ENCODE measurements around the gene RREB1.

The RREB1 gene

GRCh38 chr6:7193122-7193521 lies 85.4 kb downstream of the RREB1 start:
- Histone ChIP-seq H3K36me3 (ENCODE audit: insufficient read depth, low read length) (peaks cover 34% of the 10 kb centered on the region), H3K27me3 (ENCODE audit: control insufficient read depth in 1 of 2, insufficient read depth in 2 of 2, low read length in 2 of 2) (no peaks in the 10 kb centered on the region), H3K4me1 (ENCODE audit: insufficient read depth, low read length) (peaks cover 11% of the 10 kb centered on the region), H3K9me3 (ENCODE audit: low read length) (no peaks in the 10 kb centered on the region), H3K9ac (ENCODE audit: low read length) (no peak overlapping the region), H3K4me3 (ENCODE audit: low read depth in 1 of 2, low read length in 2 of 2) (no peak overlapping the region), H3K27ac (ENCODE audit: low read depth, low read length) (no peak overlapping the region)

- Histone ChIP-seq H3K9me3 (ENCODE audit: low read length) (no peaks in the 10 kb centered on the region), H3K27ac (ENCODE audit: low read depth, low read length) (no peak overlapping the region), H3K36me3 (ENCODE audit: insufficient read depth, low read length) (peaks cover 27% of the 10 kb centered on the region), H3K27me3 (ENCODE audit: control insufficient read depth in 1 of 2, insufficient read depth in 2 of 2, low read length in 2 of 2) (no peaks in the 10 kb centered on the region), H3K4me3 (ENCODE audit: low read depth in 1 of 2, low read length in 2 of 2) (no peak overlapping the region), H3K4me1 (ENCODE audit: insufficient read depth, low read length) (peaks cover 11% of the 10 kb centered on the region), H3K9ac (ENCODE audit: low read length) (no peak overlapping the region)
Measured at GRCh38 chr6:7194657-7195056, 86.9 kb downstream of the RREB1 start.

GRCh38 chr6:7195339-7196018 lies 87.7 kb downstream of the RREB1 start:
- no peaks in the 10 kb centered on the region for H3K9me3 ChIP-seq (ENCODE audit: low read length)
- H3K36me3 ChIP-seq (ENCODE audit: insufficient read depth, low read length) = peaks cover 27% of the 10 kb centered on the region
- no peak overlapping the region for H3K4me3 ChIP-seq (ENCODE audit: low read depth in 1 of 2, low read length in 2 of 2)
- H3K4me1 ChIP-seq (ENCODE audit: insufficient read depth, low read length) = peaks cover 11% of the 10 kb centered on the region
- no peaks in the 10 kb centered on the region for H3K27me3 ChIP-seq (ENCODE audit: control insufficient read depth in 1 of 2, insufficient read depth in 2 of 2, low read length in 2 of 2)
- no peak overlapping the region for H3K9ac ChIP-seq (ENCODE audit: low read length)
- no peak overlapping the region for H3K27ac ChIP-seq (ENCODE audit: low read depth, low read length)

- H3K4me3 ChIP-seq (ENCODE audit: low read depth in 1 of 2, low read length in 2 of 2) = no peak overlapping the region
- no peak overlapping the region for H3K27ac ChIP-seq (ENCODE audit: low read depth, low read length)
- no peaks in the 10 kb centered on the region for H3K9me3 ChIP-seq (ENCODE audit: low read length)
- H3K9ac ChIP-seq (ENCODE audit: low read length) = no peak overlapping the region
- peaks cover 11% of the 10 kb centered on the region for H3K4me1 ChIP-seq (ENCODE audit: insufficient read depth, low read length)
- peaks cover 27% of the 10 kb centered on the region for H3K36me3 ChIP-seq (ENCODE audit: insufficient read depth, low read length)
- no peaks in the 10 kb centered on the region for H3K27me3 ChIP-seq (ENCODE audit: control insufficient read depth in 1 of 2, insufficient read depth in 2 of 2, low read length in 2 of 2)
Measured at GRCh38 chr6:7196019-7196402, 88.2 kb downstream of the RREB1 start.

DNA sequence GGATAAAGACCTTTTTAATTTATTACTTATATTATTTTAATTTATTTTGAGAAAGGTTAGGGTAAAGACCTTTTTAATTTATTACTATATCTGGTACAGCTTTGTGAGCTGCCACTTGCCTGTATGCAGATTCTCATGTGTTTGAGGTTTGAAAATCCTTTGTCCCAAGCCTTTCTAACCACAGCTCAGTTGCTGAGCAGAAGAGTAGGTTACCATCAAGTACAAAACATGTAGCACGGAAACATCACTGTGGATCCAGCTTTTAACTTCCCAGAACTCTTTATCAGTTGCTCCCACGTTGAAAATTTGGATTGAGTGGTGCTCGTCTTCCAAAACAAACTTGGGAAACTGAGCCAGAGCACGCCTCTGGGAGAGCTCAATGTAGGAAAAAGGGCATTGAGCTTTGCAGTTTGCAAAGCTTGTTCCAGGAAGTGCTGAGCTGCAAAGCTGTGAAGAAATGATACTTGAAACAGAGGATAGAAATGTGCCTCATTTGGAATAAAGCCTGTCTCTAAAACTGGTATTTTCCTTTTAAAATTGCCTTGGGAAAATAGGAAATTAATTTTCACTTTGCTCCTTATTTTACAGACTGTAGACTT lies 89.0 kb downstream of the RREB1 start:
- Histone ChIP-seq H3K4me3 (ENCODE audit: low read depth in 1 of 2, low read length in 2 of 2) (no peak overlapping the region), H3K27me3 (ENCODE audit: control insufficient read depth in 1 of 2, insufficient read depth in 2 of 2, low read length in 2 of 2) (no peaks in the 10 kb centered on the region), H3K36me3 (ENCODE audit: insufficient read depth, low read length) (peaks cover 30% of the 10 kb centered on the region), H3K9me3 (ENCODE audit: low read length) (no peaks in the 10 kb centered on the region), H3K27ac (ENCODE audit: low read depth, low read length) (no peak overlapping the region), H3K9ac (ENCODE audit: low read length) (no peak overlapping the region), H3K4me1 (ENCODE audit: insufficient read depth, low read length) (peaks cover 11% of the 10 kb centered on the region)

- Histone ChIP-seq H3K27me3 (ENCODE audit: control insufficient read depth in 1 of 2, insufficient read depth in 2 of 2, low read length in 2 of 2) (no peaks in the 10 kb centered on the region), H3K27ac (ENCODE audit: low read depth, low read length) (no peak overlapping the region), H3K36me3 (ENCODE audit: insufficient read depth, low read length) (peaks cover 37% of the 10 kb centered on the region)
Measured at GRCh38 chr6:7197747-7198146, 90.0 kb downstream of the RREB1 start.

DNA sequence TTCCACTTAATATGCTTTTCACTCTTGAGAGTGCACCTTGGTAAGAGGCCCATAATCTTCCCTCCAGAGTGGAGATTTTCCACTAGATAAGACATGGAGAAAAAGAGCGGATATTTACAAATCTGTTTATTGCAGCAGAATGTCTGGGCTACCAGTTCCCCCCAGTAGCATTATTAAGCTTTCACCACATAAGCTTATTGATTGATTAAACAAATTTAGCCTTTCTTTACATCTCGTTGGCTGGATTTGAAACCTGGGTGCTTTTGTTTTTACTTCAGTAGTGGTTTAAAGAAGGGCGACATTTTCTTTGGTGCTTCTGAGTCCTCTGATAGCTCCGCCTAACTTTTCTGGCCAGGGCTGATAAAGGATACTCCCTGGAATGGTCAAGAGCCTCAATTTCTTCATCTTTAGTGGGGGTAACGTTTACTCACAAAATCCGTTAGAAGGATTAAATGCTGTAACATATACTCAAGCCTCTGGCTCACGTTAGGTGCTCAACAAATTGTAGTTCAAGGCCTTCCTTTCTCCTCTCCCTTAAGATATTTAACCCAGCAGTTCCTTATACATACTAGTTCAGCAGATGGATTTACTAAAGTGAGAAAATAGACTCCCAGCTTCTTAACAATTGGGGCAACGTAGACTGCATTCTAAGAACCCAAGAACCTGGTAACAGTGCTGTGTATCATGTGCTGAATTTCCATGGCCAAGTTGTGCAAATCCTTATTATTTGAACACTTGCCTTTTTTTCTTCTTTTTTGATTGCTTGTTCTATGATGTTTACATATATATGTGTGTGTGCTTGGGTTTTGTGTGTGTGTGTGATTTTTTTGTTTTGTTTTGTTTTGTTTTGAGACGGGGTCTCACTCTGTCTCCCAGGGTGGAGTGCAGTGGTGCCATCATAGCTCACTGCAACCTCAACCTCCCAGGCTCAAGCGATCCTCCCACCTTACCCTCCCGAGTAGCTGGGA lies 91.4 kb downstream of the RREB1 start:
- Histone ChIP-seq H3K27ac (ENCODE audit: low read depth, low read length) (no peak overlapping the region), H3K9ac (ENCODE audit: low read length) (no peak overlapping the region), H3K9me3 (ENCODE audit: low read length) (no peaks in the 10 kb centered on the region), H3K36me3 (ENCODE audit: insufficient read depth, low read length) (peaks cover 41% of the 10 kb centered on the region), H3K4me3 (ENCODE audit: low read depth in 1 of 2, low read length in 2 of 2) (no peak overlapping the region), H3K27me3 (ENCODE audit: control insufficient read depth in 1 of 2, insufficient read depth in 2 of 2, low read length in 2 of 2) (no peaks in the 10 kb centered on the region), H3K4me1 (ENCODE audit: insufficient read depth, low read length) (peaks cover 11% of the 10 kb centered on the region)

More at GRCh38 chr6:7197747-7198146, 90.0 kb downstream of the RREB1 start:
- H3K9me3 ChIP-seq (ENCODE audit: low read length) = no peaks in the 10 kb centered on the region
- H3K4me3 ChIP-seq (ENCODE audit: low read depth in 1 of 2, low read length in 2 of 2) = no peak overlapping the region
- H3K9ac ChIP-seq (ENCODE audit: low read length) = no peak overlapping the region
- H3K4me1 ChIP-seq (ENCODE audit: insufficient read depth, low read length) = peaks cover 11% of the 10 kb centered on the region

DNA sequence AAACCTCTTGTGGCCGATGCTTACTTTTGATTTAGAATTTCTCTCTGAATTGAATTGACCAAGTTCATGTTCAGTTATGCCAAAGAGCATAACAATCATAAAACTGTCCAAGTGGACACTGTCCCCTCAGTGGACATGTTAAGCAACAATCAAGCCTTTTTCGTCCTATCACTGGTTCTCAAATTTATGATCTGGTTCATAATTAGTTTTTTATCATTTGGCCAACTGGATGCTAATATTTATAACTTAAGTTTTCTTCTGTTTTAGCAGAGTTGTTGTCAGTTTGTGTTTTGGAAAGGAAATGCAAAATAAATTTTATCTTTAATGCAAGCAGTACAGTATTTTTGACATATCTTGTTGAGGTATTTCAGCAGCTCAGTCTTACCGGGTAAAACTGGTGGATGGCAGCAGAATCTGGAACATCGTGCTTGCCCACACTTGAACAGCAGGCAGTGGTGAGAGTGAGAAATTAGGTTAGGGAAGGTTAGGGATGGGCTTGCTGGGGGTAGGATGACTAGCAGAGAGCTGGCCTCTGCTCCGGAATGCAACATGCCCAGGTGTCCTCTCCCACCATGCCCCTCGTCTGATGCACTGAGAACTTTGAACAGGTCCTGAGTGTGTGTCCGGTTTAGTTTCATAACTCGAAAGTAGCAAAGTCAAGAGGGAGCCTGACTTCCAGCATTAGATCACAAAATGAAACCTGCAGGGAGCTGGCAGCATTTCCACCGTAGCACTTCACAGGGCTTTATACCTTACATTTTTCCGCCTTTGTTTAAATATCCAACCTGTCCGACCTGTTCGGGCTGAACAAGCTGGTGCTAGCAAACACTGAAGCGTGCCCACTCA lies 93.1 kb downstream of the RREB1 start:
- Histone ChIP-seq H3K27ac (ENCODE audit: low read depth, low read length) (no peak overlapping the region), H3K4me3 (ENCODE audit: low read depth in 1 of 2, low read length in 2 of 2) (no peak overlapping the region), H3K27me3 (ENCODE audit: control insufficient read depth in 1 of 2, insufficient read depth in 2 of 2, low read length in 2 of 2) (no peaks in the 10 kb centered on the region), H3K9me3 (ENCODE audit: low read length) (no peaks in the 10 kb centered on the region), H3K36me3 (ENCODE audit: insufficient read depth, low read length) (peaks cover 41% of the 10 kb centered on the region), H3K4me1 (ENCODE audit: insufficient read depth, low read length) (peaks cover 5% of the 10 kb centered on the region), H3K9ac (ENCODE audit: low read length) (no peak overlapping the region)

- no peak overlapping the region for H3K4me3 ChIP-seq (ENCODE audit: low read depth in 1 of 2, low read length in 2 of 2)
- peaks cover 41% of the 10 kb centered on the region for H3K36me3 ChIP-seq (ENCODE audit: insufficient read depth, low read length)
- no peak overlapping the region for H3K9ac ChIP-seq (ENCODE audit: low read length)
- no peaks in the 10 kb centered on the region for H3K4me1 ChIP-seq (ENCODE audit: insufficient read depth, low read length)
- no peak overlapping the region for H3K27ac ChIP-seq (ENCODE audit: low read depth, low read length)
- no peaks in the 10 kb centered on the region for H3K27me3 ChIP-seq (ENCODE audit: control insufficient read depth in 1 of 2, insufficient read depth in 2 of 2, low read length in 2 of 2)
- no peaks in the 10 kb centered on the region for H3K9me3 ChIP-seq (ENCODE audit: low read length)
Measured at GRCh38 chr6:7201444-7201731, 93.6 kb downstream of the RREB1 start.

- Histone ChIP-seq H3K27me3 (ENCODE audit: control insufficient read depth in 1 of 2, insufficient read depth in 2 of 2, low read length in 2 of 2) (no peaks in the 10 kb centered on the region), H3K9me3 (ENCODE audit: low read length) (no peaks in the 10 kb centered on the region), H3K9ac (ENCODE audit: low read length) (no peak overlapping the region), H3K27ac (ENCODE audit: low read depth, low read length) (no peak overlapping the region), H3K4me1 (ENCODE audit: insufficient read depth, low read length) (no peaks in the 10 kb centered on the region), H3K4me3 (ENCODE audit: low read depth in 1 of 2, low read length in 2 of 2) (no peak overlapping the region), H3K36me3 (ENCODE audit: insufficient read depth, low read length) (peaks cover 39% of the 10 kb centered on the region)
Measured at GRCh38 chr6:7201732-7202541, 94.2 kb downstream of the RREB1 start.
